GM19467 (cell line): ENCODE results near the gene ERC2.

Experiments
- ATAC-seq: cut with Tn5 transposase; IDR thresholded peaks from one replicate; pipeline ENCODE4 v1.9.1; 2021; ENCODE audit warnings: mild to moderate bottlenecking, moderate library complexity; ENCODE audit not compliant: unreplicated experiment

The ERC2 gene

DNA sequence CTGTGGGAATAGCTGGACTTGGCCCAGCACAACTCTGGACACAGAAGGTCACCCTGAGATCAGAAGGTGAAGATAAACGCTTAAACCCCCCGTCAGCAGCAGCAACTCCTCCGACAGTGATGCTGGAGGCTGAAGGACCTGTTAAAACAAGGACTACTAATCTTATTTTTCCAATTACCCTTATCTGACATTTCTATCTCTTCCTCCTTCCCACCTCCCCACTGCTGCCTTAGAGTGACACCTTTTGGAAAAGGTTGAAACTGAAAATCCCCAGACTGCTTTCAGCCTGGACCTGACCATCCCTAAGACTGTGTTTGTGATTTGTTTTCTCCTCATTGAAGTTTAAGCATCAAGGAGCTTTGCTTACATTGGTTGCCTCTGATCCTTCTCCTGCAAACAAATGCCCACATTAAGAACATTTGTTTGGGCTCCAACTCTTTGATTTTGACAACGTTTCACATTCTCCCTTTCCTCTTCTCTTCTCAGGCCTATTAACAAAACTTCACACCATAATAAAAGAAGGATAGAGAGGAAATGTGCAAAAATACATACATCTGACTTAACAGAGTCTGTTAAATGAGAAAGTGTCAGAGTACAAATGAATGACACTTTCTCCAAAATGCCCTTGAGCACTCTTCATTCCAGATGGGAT is 570.6 kb downstream of the ERC2 start:
- ATAC-seq, result no peak

DNA sequence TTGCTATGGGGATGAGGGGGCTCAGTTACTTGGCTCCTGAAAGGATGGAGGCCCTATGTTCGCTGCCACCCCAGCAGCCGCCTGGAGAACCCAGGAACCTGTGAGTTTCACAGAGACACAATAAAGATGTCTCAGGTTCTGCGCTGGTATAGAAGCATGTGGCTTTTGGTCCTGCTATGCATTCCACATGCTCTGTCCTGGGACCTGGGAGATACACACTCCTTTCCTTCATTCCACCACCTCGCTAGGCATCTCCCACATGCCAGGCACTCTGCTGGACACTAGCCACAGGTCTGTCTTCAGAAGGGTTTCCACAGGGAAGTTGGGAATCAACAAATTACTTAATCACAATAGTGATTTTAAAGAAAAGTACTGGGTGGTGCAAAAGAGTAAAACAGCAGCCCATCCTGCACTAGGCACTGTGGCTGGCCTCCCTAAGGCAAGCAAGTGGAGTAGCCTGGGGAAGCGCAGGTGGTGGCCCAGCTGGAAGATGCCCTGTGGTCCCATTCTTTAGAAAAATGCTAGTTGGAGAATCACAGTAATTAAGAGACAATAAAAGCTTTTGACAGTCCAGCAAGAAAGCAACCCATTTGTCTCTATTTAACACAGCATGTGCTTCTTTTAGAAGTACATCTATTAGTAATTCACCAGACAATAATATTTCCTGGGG is 572.2 kb downstream of the ERC2 start:
- no peak for ATAC-seq

DNA sequence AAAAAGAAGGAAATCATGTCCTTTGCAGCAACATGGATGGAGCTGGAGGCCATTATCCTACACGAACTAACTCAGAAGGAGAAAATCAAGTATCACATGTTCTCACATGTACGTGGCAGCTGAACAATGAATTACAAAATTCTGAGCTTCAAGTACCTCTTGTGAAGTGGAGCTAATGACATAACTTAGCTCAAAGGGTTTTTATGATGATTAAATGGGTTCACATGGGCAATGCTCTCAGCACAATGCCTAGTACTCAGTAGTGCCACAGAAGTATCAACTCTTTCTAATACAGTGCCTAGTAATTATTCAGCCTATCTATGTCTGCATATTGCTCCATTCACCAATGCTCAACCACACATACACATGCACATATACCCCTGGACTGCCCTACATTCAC is 573.7 kb downstream of the ERC2 start:
- no peak for ATAC-seq

DNA sequence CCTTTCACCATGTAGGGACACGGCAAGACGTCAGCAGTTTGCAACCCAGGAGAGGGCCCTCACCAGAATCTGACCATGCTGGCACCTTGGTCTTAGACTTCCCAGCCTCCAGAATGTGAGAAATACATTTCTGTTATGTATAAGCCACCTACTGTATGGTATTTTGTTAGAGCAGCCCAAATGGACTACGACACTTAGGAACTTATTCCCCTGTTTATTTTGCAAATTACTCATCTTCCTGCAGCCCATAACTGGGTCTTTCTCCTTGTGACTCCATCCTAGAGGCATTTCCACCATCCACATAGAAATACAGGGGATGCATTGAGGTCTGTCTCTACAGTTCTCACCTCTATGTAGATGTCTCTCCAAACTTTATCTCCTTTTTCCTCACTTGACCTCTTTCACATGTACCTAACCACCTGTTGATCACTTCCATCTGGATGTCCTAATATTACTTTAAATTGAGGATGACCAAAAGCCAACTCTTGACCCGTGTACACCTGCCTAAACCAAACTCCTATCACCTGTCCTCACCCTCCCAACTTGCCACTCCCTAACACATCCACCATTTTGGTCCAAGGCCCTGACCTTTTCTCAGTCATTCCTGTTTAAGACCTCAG is 575.1 kb downstream of the ERC2 start:
- no peak for ATAC-seq

DNA sequence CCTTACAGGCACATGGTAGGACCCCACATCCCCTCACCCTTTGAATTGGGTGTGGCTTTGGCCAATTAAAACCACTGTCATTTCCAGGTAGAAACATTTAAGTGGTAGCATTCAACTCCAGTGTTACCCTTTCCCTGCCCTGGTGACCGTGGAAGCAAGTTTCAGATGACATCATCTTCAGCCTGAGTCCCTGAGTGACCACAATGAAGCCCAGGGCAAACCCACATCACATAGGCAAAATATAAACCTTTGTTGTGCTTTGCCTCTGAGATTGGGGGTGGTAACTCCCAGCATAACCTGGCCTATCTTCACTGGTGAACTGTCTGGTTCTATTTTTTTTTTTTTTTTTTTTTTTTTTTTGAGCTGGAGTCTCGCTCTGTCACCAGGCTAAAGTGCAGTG is 577.2 kb downstream of the ERC2 start:
- ATAC-seq, result no peak

DNA sequence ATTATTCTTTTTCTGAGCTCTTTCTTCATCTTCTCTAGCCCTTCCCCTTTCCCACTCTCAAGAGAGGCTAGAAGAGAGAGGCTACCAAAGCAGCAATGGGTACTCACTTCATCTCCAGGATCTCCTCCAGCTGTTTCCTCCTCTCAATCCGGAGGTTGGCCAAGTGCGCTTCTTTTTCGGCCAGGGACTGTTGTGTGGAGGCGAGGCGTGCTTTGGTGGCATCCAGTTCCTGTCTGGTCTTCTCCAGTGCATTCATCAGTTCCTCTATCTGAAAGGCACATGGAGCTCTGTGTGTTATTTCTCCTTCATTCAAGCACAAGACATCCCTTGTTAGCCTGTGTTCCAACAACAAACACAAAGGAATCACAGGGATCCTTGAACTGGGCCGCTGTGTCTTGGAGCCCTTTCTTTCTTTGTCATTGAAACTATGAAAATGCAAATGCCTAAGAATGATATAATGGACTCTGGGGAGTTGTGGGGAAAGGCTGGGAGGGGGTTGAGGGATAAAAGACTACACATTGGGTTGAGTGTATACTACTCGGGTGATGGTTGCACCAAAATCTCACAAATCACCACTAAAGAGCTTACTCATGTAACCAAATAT is 579.9 kb downstream of the ERC2 start:
- no peak for ATAC-seq

DNA sequence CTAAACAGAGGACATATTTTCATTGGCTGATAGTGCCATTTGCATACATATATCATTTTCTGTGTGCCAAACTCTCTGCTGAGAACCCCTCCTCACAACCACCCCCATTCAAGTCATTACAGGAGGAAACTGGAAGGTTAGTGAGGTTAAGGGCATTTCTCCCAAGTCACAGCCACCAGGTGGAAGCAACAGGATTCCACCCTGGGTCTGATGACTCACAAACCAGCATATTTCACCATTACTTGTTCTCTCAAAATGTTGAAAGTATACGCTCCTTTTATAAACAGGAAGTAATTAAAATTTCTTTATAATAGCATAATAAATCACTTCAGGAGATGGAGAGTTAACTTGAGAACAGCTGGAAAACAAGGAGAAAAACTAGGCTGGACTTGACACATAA is 582.5 kb downstream of the ERC2 start:
- no peak for ATAC-seq

DNA sequence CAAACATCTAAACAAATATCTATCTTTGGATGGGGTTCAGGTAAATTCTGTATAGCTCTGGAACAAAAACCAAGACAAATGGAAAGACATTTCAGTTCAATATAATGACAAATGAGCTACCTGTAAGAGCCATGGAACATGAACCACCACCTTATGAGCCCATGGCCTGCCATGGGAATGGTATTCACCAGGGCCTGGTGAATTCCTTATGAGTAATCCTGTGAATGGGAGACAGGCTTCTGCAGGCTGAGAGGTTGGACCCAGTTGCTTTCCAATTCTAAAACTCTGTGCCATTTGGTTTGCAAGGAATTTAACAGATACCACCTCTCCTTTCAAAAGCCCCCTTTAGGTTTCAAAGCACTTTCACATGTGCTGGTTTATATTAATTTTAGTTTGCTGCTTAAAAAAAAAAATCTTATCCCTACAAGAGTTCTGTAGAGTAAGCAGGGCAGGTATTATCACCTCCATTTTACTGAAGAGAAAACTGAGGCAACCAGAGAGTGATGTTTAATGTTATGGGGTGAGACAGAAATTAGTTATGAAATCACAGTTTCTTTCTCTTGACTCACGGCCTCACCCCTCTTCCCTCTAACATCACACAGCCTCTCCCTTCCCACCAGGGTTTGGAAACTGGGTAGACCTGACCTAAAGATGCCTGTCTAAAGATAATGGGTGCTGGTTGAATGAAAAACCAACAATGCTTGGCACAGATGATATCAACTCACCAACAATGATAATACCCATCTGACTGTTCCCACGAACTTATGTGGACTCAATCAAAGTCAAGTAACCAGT is 583.6 kb downstream of the ERC2 start:
- no peak for ATAC-seq

DNA sequence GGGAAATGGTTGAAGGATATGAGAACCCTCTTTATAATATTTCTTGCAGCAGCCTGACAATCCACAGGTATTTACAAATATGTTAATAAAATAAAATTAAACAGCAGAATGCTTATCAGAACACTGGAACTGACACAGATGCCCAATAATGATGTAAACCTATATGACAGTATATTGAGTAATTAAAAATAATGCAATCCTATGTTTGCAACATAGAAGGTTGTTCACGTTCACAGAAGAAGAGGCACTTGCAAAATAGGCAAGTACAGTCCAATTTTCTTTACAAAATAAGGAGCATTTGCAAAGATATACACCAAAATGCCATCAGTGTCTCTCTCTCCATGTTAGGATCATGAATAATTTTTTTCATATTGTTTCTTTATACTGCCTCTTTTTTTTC is 584.2 kb downstream of the ERC2 start:
- ATAC-seq, result no peak

DNA sequence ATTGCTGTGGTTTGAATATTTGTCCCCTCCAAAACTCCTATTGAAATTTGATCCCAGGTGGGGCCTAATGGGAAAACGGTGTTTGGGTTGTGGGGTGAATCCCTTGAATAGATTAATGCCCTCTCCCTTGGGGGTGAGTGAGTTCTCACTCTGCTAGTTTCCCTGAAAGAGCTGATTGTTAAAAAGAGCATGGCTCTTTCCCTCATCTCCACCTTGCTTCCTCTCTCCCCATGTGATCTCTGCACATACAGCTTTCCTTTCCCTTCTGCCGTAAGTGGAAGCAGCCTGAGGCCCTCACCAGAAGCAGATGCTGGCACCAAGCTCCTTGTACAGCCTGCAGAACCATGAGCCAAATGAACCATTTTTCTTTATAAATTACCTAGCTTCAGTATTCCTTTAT is 586.3 kb downstream of the ERC2 start:
- no peak for ATAC-seq

DNA sequence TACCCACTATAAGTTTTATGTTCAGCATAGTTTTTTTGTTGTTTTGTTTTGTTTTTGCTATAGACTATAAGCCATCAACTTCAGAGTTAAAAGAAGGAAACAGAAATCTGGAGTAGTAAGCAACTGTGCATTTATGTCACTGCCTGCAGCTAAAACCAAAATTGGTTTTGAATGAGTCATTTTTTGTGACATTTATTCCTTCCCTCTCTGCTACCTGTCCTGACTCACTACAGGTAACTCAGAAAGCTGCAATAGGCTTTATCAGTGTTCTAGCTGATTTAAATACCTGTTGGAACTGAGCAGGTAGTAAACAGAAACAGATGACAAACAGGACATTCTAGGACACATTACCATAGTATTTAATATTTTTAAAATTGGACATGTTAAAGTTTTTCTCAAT is 587.9 kb downstream of the ERC2 start:
- no peak for ATAC-seq

DNA sequence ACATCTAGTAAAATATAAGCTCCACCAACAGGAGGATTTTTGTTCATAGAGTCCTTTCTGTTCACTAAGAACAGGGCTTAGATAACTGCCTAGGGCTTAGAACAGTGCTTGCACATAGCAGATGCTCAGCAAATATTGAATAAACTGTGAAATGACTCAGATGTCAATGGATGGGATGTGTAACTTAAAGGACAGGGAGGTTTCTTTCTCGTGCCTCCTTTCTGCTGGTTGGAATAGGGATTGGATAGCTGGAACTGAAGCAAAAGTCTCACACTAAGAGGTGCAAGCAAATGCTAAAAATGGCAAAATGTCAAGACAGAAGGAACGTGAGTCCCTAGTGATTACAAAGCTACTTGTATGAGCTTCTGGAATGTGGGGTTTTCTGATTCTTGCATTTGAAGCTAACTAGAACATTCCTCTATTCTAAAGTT is 588.4 kb downstream of the ERC2 start:
- no peak for ATAC-seq

DNA sequence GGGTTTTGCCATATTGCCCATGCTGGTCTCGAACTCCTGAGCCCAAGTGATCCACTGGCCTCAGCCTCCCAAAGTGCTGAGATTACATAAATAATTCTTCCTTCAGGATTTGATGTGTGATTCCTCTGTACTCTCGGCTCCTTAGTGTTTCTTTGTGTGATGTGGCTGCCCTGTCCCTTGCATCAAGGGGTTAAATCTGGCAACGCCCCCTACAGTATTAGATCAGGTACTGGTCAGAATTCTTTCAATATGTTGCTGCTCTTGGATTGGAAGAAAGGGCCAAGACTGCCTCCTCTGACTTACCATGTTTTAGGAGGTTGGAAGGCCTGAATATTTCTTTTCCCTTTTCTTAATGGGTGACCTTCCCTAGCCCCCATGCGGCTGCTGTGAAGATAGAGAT is 590.6 kb downstream of the ERC2 start:
- ATAC-seq, result no peak

DNA sequence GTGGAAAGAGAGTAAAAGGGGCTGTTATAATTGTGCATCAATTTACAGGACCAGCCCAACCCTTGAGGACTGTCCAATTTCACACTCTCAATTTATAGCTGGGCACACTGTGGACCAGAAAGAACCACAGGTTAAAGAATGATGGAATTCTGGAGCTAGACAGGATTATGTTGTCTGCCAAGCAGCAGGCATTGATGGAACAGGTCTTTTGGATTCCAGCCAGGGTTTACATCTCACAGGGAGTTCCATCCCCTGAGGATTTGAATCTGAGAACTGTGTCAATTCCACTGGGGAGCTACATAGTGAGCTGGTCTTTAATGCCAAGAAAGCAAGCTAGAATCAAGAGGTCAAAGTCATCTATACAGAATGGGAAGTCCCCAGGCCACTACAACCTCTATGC is 591.7 kb downstream of the ERC2 start:
- ATAC-seq, result no peak

DNA sequence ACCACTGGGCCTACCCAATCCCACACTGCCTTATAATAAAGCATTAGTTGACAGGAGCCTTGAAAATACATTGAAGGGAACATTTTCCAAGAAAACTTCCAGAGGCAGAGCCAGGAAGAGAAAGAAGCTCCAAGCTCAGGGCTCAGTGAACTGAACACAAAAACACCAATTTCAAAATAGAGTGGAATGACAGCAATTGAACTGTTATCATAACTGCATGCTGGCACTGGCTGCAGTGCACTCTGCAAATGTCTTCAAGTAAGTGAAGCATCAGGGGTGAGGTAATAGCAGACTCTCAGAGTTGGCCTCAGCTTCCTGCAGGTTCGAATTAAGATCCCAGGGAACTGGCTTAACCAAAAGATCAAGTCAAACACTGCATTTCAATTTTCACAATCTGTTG is 593.2 kb downstream of the ERC2 start:
- no peak for ATAC-seq

DNA sequence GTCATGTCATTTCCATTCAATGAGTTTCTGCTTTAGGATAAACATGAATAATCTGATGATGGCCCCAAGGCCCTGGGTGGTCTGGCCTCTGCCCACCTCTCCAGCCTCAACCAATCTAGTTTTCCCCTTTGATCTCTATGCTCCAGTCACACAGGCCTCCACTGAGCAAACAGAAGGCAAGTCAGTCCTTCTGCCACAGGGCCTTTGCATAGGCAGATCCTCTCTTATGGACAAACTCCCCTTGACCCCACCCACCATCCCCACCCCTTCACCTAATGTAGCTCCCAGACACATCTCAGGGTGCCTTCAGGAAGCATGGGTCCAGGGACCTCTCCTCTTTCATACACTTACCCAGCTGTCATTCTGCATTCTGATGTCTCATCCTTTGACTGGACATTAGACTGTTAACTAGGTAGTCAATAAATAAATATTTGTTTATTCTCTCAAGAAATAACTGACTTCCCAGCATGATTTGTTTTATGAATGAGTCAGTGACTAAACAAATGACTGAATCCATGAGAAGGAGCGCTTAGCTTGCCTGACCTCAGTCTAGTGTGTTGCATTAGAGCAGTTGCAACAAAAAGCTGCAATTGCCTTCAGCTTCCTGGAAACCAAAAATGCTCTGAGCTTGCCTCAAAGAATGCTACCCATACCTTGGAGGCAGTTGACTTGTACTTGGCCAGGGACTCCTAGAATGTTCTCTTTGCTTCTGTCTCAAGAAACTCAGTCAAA is 594.6 kb downstream of the ERC2 start:
- ATAC-seq, result no peak

DNA sequence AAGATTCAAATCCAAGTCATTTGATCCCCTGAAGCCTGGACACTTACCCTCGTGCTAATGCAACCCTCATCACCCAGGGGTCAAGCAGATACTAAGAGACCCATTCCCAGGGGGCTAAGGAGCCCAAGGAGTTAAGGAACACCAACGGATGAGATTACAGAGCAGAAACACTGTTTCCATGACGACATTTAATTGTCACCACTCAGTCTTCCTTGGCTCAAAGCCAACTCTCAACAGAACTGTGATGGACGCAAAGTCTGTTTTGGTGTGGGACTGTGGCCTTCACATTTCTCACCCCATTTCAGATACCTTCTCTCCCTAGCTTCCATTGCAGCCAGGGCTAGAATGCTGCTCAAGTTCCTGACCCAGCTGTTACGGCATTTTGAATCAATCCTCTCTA is 597.7 kb downstream of the ERC2 start:
- ATAC-seq, result no peak

DNA sequence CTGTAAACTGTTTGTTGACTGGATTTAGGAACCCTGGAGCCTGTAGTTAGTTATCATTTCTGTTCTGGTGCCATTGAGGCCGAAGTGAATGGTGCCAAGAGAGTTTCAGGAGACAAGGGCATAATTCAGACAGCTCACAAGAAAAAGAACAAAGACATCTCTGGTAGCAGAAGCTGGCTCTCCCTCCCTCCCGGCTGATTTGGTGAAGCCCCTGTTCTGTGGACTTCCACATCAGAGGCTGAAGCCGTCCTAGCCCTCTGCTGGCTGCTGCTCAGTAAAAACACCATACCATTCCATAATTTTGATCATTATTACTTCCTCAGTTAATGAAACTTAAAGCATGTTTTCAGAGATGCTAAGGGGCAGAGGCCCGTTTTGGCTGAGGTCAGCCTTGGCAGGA is 599.9 kb downstream of the ERC2 start:
- no peak for ATAC-seq

DNA sequence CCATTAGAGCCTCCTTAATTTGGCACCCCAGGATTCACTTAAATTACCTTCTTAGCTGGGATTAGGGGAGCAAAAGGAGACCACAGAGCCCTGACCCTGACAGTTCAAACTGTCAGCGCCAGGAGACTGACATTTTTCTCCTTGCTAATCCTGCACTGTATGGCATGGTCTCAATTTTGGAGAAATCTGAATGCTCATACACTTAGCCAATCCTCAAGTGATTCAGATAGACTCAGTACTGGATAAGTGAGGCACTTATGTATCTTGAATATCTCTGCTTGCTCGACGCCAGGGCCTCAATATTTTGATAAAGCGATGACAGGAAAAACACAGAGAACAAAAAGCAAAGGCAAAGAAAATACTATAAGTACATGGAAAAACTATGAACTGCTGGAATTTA is 605.2 kb downstream of the ERC2 start:
- ATAC-seq, result no peak

DNA sequence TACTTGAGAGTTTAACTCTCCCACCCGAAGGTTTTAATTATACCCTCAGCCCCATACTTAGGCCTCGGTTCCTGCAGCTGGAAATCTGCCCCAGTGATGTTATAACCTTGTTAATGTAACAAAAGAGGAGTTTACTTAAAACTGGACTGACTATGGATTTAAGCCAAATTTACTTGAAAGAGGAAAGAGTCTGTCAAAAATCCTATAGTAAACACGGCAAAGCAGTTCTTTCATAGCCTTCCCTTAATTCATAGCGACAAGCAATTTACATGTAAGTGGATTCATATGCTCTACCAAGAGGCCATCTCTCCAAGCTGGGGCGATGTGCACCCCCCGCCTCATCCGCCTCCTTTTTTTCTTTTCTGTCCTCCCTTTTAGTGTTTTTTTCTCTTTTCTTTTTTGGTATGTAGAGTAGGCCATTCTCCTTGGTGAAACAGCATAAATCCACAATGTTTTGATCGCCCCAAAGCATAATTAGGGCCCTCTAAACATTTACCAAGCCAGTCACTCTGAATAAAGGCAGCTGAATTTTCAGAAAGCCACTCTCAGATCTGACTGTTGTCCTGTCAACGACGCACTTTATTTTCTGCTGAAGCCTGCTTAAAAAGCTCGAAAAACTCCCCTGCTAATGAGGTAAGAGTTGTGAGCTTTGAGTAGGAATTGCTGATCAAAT is 608.1 kb downstream of the ERC2 start:
- no peak for ATAC-seq
